GM21723 (cell line): Measurements from ENCODE around the gene ARX.

Source experiments
- ATAC-seq: cut with Tn5 transposase; IDR thresholded peaks from one replicate; pipeline ENCODE4 v1.9.1; 2021; ENCODE audit warnings: mild to moderate bottlenecking, moderate library complexity; ENCODE audit not compliant: unreplicated experiment

ARX gene

GRCh38 chrX:25002661-25003020 is 13.1 kb downstream of the ARX start:
- ATAC-seq = no peak

- no peak for ATAC-seq
Observed at GRCh38 chrX:25001808-25002660, 13.7 kb downstream of the ARX start.

- no peak for ATAC-seq
Observed at GRCh38 chrX:24999511-24999910, 16.3 kb downstream of the ARX start.

GRCh38 chrX:24996096-24996709 is 19.6 kb downstream of the ARX start:
- no peak for ATAC-seq

- ATAC-seq = no peak
Observed at GRCh38 chrX:24993879-24994278, 21.9 kb downstream of the ARX start.

GRCh38 chrX:24990535-24990934 is 25.2 kb downstream of the ARX start:
- ATAC-seq = no peak

GRCh38 chrX:24988314-24988713 is 27.5 kb downstream of the ARX start:
- ATAC-seq = no peak

- ATAC-seq = no peak
Observed at GRCh38 chrX:24987731-24988130, 28.0 kb downstream of the ARX start.

GRCh38 chrX:24985120-24985519 is 30.6 kb downstream of the ARX start:
- ATAC-seq = no peak

- ATAC-seq = no peak
Observed at GRCh38 chrX:24983931-24984330, 31.8 kb downstream of the ARX start.

- no peak for ATAC-seq
Observed at GRCh38 chrX:24982306-24982965, 33.3 kb downstream of the ARX start.

GRCh38 chrX:24981030-24981429 is 34.7 kb downstream of the ARX start:
- ATAC-seq = no peak

GRCh38 chrX:24979081-24979480 is 36.7 kb downstream of the ARX start:
- no peak for ATAC-seq

- no peak for ATAC-seq
Observed at GRCh38 chrX:24969812-24970211, 46.0 kb downstream of the ARX start.

- ATAC-seq = no peak
Observed at GRCh38 chrX:24965372-24965771, 50.4 kb downstream of the ARX start.

GRCh38 chrX:24963823-24964222 is 51.9 kb downstream of the ARX start:
- ATAC-seq = no peak

- no peak for ATAC-seq
Observed at GRCh38 chrX:24961809-24962208, 54.0 kb downstream of the ARX start.

GRCh38 chrX:24956828-24957227 is 58.9 kb downstream of the ARX start:
- no peak for ATAC-seq

- no peak for ATAC-seq
Observed at GRCh38 chrX:24955372-24955930, 60.3 kb downstream of the ARX start.

GRCh38 chrX:24954732-24955131 is 61.0 kb downstream of the ARX start:
- ATAC-seq = no peak
